Measurements from ENCODE around the gene AUTS2. TPM values are rescaled to one million over a fixed set of nuclear protein-coding genes. Genes with fewer than 3 reads are reported as not detected.

The AUTS2 gene
- total RNA-seq, 1 experiment from 2014 or later: 256 TPM

GRCh38 chr7:70574314-70574834 is 976.1 kb downstream of the AUTS2 start:
- no peaks in the 10 kb centered on the region for H3K36me3 Mint-ChIP-seq (ENCODE audit: insufficient read depth in 1 of 3, low read depth in 3 of 3)
- no peak overlapping the region for H2AK5ac ChIP-seq (ENCODE audit: insufficient read length, low read length)
- no peak overlapping the region for H2BK120ac ChIP-seq (ENCODE audit: low read depth, low read length, poor library complexity, severe bottlenecking)
- no peaks in the 10 kb centered on the region; the same call in 1 of the 2 replicates for H3K79me2 ChIP-seq (ENCODE audit: insufficient read depth, low read length)
- H3K4me1 Mint-ChIP-seq: peaks cover 12 to 22% of the 10 kb centered on the region in 2 experiments; a peak in 3 of 4 replicates
- H2AFZ ChIP-seq (ENCODE audit: low read length): no peak overlapping the region
- no peak overlapping the region for H3K4me2 ChIP-seq (ENCODE audit: insufficient read depth, insufficient read length, low read length)
- no peak overlapping the region for H3K56ac ChIP-seq (ENCODE audit: insufficient read length, low read depth, low read length)
- peaks cover 0 to 5% of the 10 kb centered on the region in 2 experiments; a peak in 1 of 5 replicates for H3K9me3 Mint-ChIP-seq
- H3K23ac ChIP-seq (ENCODE audit: insufficient read length, low read depth, low read length): no peak overlapping the region
- no peaks in the 10 kb centered on the region for H4K20me1 ChIP-seq (ENCODE audit: control insufficient read depth, insufficient read depth, insufficient read length)
- H2BK12ac ChIP-seq (ENCODE audit: insufficient read length, low read depth, low read length): no peak overlapping the region
- H3K27ac Mint-ChIP-seq: no peak overlapping the region
- H4K91ac ChIP-seq (ENCODE audit: insufficient read length, low read depth, low read length): no peak overlapping the region
- no peaks in the 10 kb centered on the region for H3K9me3 ChIP-seq (ENCODE audit: control insufficient read depth, low read depth, low read length)
- no peak overlapping the region for H3K27ac ChIP-seq (ENCODE audit: insufficient read length, low read depth, low read length)
- TF ChIP-seq CTCF (conservative IDR thresholded peaks at IDR 0.05): no peak
- H3K4me1 ChIP-seq (ENCODE audit: insufficient read depth, low read length): no peaks in the 10 kb centered on the region; the same call in 1 of the 2 replicates
- no peak overlapping the region for H3K14ac ChIP-seq (ENCODE audit: insufficient read depth, low read length)
- no peak for DNase-seq
- H3K27me3 Mint-ChIP-seq (ENCODE audit: low read depth): peaks cover 7% of the 10 kb centered on the region
- H2BK5ac ChIP-seq (ENCODE audit: insufficient read length, low read length): no peak overlapping the region
- no peak overlapping the region for H3K4ac ChIP-seq (ENCODE audit: low read depth, low read length)
- no peak overlapping the region for H2BK15ac ChIP-seq (ENCODE audit: low read depth, low read length)
- H2BK20ac ChIP-seq (ENCODE audit: low read depth, low read length, poor library complexity, severe bottlenecking): no peak overlapping the region
- H3K79me1 ChIP-seq (ENCODE audit: insufficient read depth, low read depth, low read length, poor library complexity, severe bottlenecking): no peaks in the 10 kb centered on the region
- H4K8ac ChIP-seq (replicated peaks; ENCODE audit: insufficient read length, low read depth, low read length): no peak overlapping the region
- no peaks in the 10 kb centered on the region for H3K27me3 ChIP-seq (ENCODE audit: insufficient read depth, low read length)
- no peak overlapping the region for H3K9ac ChIP-seq (ENCODE audit: extremely low read depth, insufficient read length, low read length)
- no peak overlapping the region for H4K5ac ChIP-seq (ENCODE audit: insufficient read length, low read depth, low read length)
- no CpG with 5 or more reads among the region's 5 CpGs for WGBS (ENCODE audit: extremely low coverage, insufficient read length, low lambda C conversion rate)
- H3K4me3 Mint-ChIP-seq: no peak overlapping the region
- no peak overlapping the region for H3T11ph ChIP-seq (ENCODE audit: low read length)
- peaks cover 2% of the 10 kb centered on the region for H3K23me2 ChIP-seq (ENCODE audit: insufficient read length, low read depth, low read length, poor library complexity, severe bottlenecking)
- H3K18ac ChIP-seq (ENCODE audit: insufficient read length, low read depth, low read length): no peak overlapping the region

Data from H9 (cell line).